ENCODE results near the gene RCL1. TPM values are rescaled to one million over a fixed set of nuclear protein-coding genes. Genes with fewer than 3 reads are reported as not detected.

The RCL1 gene
- total and polyA plus RNA-seq, 2 donors (not counting 3 experiments of a cell fraction or from before 2014, with no cell fraction given) = 12.9 to 13.2 TPM

DNA sequence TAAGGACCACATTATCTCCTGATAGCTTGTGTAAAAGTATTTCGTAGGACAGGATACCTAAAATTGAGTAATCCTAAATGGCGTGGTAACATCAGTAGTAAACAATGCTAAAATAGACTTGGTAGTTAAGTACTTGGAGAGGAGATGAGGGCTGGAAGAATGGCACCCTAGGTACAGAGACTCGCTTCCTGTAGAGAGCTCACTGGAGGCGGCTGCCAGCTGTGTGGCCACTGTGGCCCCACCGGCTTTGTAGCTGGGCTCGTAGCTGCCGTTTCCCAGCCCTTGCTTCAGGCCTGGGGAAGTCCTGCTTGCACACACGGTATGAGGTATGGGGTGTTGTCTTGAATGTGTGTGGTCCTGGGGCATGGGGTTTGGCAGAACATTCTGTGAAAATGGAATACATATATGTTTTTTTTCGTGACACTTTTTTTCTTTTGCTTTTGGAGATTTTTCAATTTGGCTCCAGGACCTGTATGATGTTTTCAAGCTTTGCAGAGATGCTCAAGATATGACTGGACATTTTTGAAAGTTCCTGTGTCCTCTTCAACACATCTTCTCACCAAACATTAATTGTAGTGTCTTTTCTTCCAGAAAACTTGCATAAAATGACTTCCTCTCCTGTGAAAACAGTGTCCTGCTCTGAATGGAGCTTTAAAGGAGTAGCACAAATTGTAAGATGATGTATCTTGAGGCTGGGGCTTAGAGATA is 58.0 kb downstream of the RCL1 start:
- dilution Hi-C loops (cut with MboI; ENCODE audit: extremely low pct_ligation_motif_present, low sequenced_read_pairs) = no loop called here
- H3K9ac ChIP-seq (replicated peaks; ENCODE audit: extremely low read depth, insufficient read depth, low read length) = no peak overlapping the region
- ChIA-PET POLR2A (no interaction called here), CTCF (interaction anchor here (0.5 to 1.5 kb wide), 10 partner anchors 12 to 750 kb away, joined by 3 to 5 read pairs (median 3); no protein-coding TSS in a partner anchor)
- no peak overlapping the region for H2AFZ ChIP-seq (ENCODE audit: low read depth, low read length)
- no peaks in the 10 kb centered on the region for H3K27me3 ChIP-seq (ENCODE audit: control insufficient read depth in 2 of 2, insufficient read depth in 2 of 2, low read length in 2 of 2)
- intact Hi-C loops (cut with micrococcal nuclease) = no loop called here
- no TSS peak for BruUV-seq (replicated peaks)
- no peak overlapping the region for H3K27ac ChIP-seq (ENCODE audit: insufficient read depth, low read depth, low read length)
- no peaks in the 10 kb centered on the region for H3K4me1 ChIP-seq (ENCODE audit: control insufficient read depth, extremely low read depth, insufficient read depth, low read length)
- H3K9me1 ChIP-seq (replicated peaks; ENCODE audit: control insufficient read depth, extremely low read depth, insufficient read depth, low read length) = no peaks in the 10 kb centered on the region
- H3K4me2 ChIP-seq (ENCODE audit: insufficient read depth, low read length) = no peak overlapping the region
- no peak for FAIRE-seq
- no peak for DNase-seq (ENCODE audit: low read depth, low spot score)
- H3K9me3 ChIP-seq (replicated peaks; ENCODE audit: control insufficient read depth, insufficient read depth, low read length) = no peaks in the 10 kb centered on the region
- TF ChIP-seq FOS (IDR thresholded peaks at IDR 0.05; ENCODE audit: borderline replicate concordance, insufficient read depth, low read length) (no peak), MYC (IDR thresholded peaks at IDR 0.05; ENCODE audit: low read depth, low read length) (no peak), CTCF (IDR thresholded peaks at IDR 0.05; ENCODE audit: extremely low read depth in 1 of 2, insufficient read depth in 1 of 2, low read depth in 1 of 2, low read length in 2 of 2) (no peak), POLR2A (IDR thresholded peaks at IDR 0.05; ENCODE audit: low read depth, low read length) (no peak), MAX (IDR thresholded peaks at IDR 0.05; ENCODE audit: insufficient read depth, insufficient read length) (no peak), JUN (IDR thresholded peaks at IDR 0.05; ENCODE audit: borderline replicate concordance, insufficient read depth, insufficient read length, low read depth) (no peak)
- H3K36me3 ChIP-seq (ENCODE audit: control insufficient read depth in 2 of 2, extremely low read depth in 1 of 2, insufficient read depth in 2 of 2, low read length in 2 of 2) = peaks cover 2% of the 10 kb centered on the region in 2 experiments
- H4K20me1 ChIP-seq (replicated peaks; ENCODE audit: control insufficient read depth, extremely low read depth, insufficient read depth, low read length) = no peaks in the 10 kb centered on the region
- no peak overlapping the region for H3K4me3 ChIP-seq (replicated peaks in 1 of 3; ENCODE audit: insufficient read depth in 1 of 3, low read depth in 1 of 3, low read length in 3 of 3)
- no peaks in the 10 kb centered on the region for H3K79me2 ChIP-seq (ENCODE audit: control insufficient read depth, insufficient read depth, low read length)

All from endothelial cell of umbilical vein (primary cell).